ENCODE results near the gene IGLON5.

DNA sequence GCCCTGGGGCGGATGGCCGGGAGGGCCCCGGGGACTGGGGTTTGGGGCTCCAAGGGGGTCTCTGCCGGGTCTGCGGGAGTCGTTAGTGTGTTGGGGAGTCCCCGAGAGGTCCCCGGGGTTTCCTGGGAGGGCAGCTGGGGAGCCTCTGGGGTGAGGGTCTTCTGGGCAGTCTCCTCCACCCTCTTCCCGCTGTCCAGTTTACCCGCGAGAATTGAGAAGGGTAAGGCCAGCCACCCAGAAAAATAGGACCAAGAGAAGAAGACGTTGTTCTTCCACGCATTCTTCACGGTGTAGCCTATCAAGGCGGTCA lies 55.8 kb downstream of the IGLON5 start:
- no peak for TF ChIP-seq POU2F2 (IDR thresholded peaks at IDR 0.05; ENCODE audit: low read depth, low read length)
- no peak for TF ChIP-seq POLR2A (IDR thresholded peaks at IDR 0.05; ENCODE audit: low read depth, low read length)

Measured in GM12891 (cell line).